K562 treated with DMSO at 1 percent for 24 hours (cell line): ENCODE measurements around the gene DIAPH2. TPM values are rescaled to one million over a fixed set of nuclear protein-coding genes. Genes with fewer than 3 reads are reported as not detected.

Experiments used
- total RNA-seq: library from RNA; unstranded; fragments of 300-600 nt; gene quantifications from 2 replicates; pipeline ENCODE4 v1.2.3, GENCODE V29; 2022; ENCODE audit warnings: low read depth; ENCODE audit not compliant: insufficient read depth

Gene DIAPH2
- 0.05 TPM in 1 of 2 replicates, not detected in the other for total RNA-seq

GRCh38 chrX:96684339-96685209 is at the start of gene DIAPH2:
Gene DIAPH2, plus strand, starts transcription at chrX:96684842.

GRCh38 chrX:96883608-96884007 is 199.0 kb downstream of the DIAPH2 start, which contains the start of gene RPA4:
Gene RPA4, plus strand, starts transcription at chrX:96883908. Its CDS starts 403 bp downstream, at chrX:96884311.

Other genes starting within 250 kb of the DIAPH2 start
- gene RPA4, start 199.1 kb downstream of the DIAPH2 start, total RNA-seq = not detected in 2 replicates